WERI-Rb-1 (cell line): ENCODE results near the gene ZFP69B.

Experiments
- DNase-seq: peaks from one replicate; pipeline ENCODE4 v3.0.0-alpha.2; 2020
- H3K27ac ChIP-seq: fragments of 250-450 bp; sonication (Bioruptor Pico); 2 replicates; pipeline ENCODE4 v1.5.1; 2020; ENCODE audit warnings: mild to moderate bottlenecking, moderate library complexity
- H3K27me3 ChIP-seq: fragments of 250-450 bp; sonication (Bioruptor Pico); 2 replicates; pipeline ENCODE4 v1.5.1; 2021; ENCODE audit warnings: mild to moderate bottlenecking, low read depth, moderate library complexity; ENCODE audit not compliant: insufficient read depth, severe bottlenecking
- H3K36me3 ChIP-seq: fragments of 250-450 bp; sonication (Bioruptor Pico); 2 replicates; pipeline ENCODE4 v1.5.1; 2020; ENCODE audit warnings: mild to moderate bottlenecking, moderate library complexity
- H3K4me3 ChIP-seq: 2 replicates; pipeline ENCODE4 v1.5.1; 2011; ENCODE audit warnings: low read depth, mild to moderate bottlenecking, control low read depth, low read length
- H3K9me3 ChIP-seq: fragments of 250-450 bp; sonication (Bioruptor Pico); 2 replicates; pipeline ENCODE4 v1.5.1; 2021; ENCODE audit warnings: mild to moderate bottlenecking, moderate library complexity; ENCODE audit not compliant: severe bottlenecking
- CTCF ChIP-seq: IDR thresholded peaks from 2 replicates; pipeline ENCODE4 v1.5.1; 2011; ENCODE audit warnings: low read depth, mild to moderate bottlenecking, control low read depth, inconsistent platforms, low read length

Gene ZFP69B

GRCh38 chr1:40425198-40425597 lies 25.1 kb upstream of the ZFP69B start:
- H3K36me3 ChIP-seq, result no peaks in the 10 kb centered on the region
- H3K27me3 ChIP-seq, result no peaks in the 10 kb centered on the region
- H3K9me3 ChIP-seq, result no peaks in the 10 kb centered on the region
- no peak for DNase-seq
- TF ChIP-seq CTCF, result no peak
- H3K4me3 ChIP-seq, result no peak overlapping the region
- H3K27ac ChIP-seq, result no peak overlapping the region

- H3K27me3 ChIP-seq, result no peaks in the 10 kb centered on the region
- H3K27ac ChIP-seq, result no peak overlapping the region
- H3K36me3 ChIP-seq, result no peaks in the 10 kb centered on the region
- no peak for TF ChIP-seq CTCF
- no peaks in the 10 kb centered on the region for H3K9me3 ChIP-seq
- DNase-seq, result no peak
- H3K4me3 ChIP-seq, result no peak overlapping the region
These were observed 18.9 kb upstream of the ZFP69B start for GRCh38 chr1:40431385-40431784.

- no peaks in the 10 kb centered on the region for H3K27me3 ChIP-seq
- H3K4me3 ChIP-seq, result no peak overlapping the region
- H3K36me3 ChIP-seq, result no peaks in the 10 kb centered on the region
- no peak for DNase-seq
- no peak for TF ChIP-seq CTCF
- no peaks in the 10 kb centered on the region for H3K9me3 ChIP-seq
- H3K27ac ChIP-seq, result no peak overlapping the region
These were observed 17.5 kb upstream of the ZFP69B start for GRCh38 chr1:40432644-40433390.

GRCh38 chr1:40435471-40435870 lies 14.8 kb upstream of the ZFP69B start:
- TF ChIP-seq CTCF, result no peak
- no peak overlapping the region for H3K27ac ChIP-seq
- H3K27me3 ChIP-seq, result no peaks in the 10 kb centered on the region
- H3K4me3 ChIP-seq, result no peak overlapping the region
- no peak for DNase-seq
- H3K9me3 ChIP-seq, result no peaks in the 10 kb centered on the region
- no peaks in the 10 kb centered on the region for H3K36me3 ChIP-seq

GRCh38 chr1:40435876-40436275 lies 14.4 kb upstream of the ZFP69B start:
- H3K36me3 ChIP-seq, result no peaks in the 10 kb centered on the region
- no peak overlapping the region for H3K27ac ChIP-seq
- H3K9me3 ChIP-seq, result no peaks in the 10 kb centered on the region
- H3K4me3 ChIP-seq, result no peak overlapping the region
- no peak for DNase-seq
- H3K27me3 ChIP-seq, result no peaks in the 10 kb centered on the region
- no peak for TF ChIP-seq CTCF
